ENCODE results near the gene LRRIQ3. TPM values are rescaled to one million over a fixed set of nuclear protein-coding genes. Genes with fewer than 3 reads are reported as not detected.

The LRRIQ3 gene
- total RNA-seq (2014; rRNA removed; shearing (Covaris generic); ENCODE audit: low replicate concordance) = 0.67 and 0.90 TPM in 2 replicates

GRCh38 chr1:74197657-74198552, at the start of gene LRRIQ3, which contains the start of gene FPGT:
TSS of gene LRRIQ3 (minus strand) at chr1:74198176. CDS start at chr1:74183684, 14,492 bp downstream.
TSS of gene FPGT (plus strand) at chr1:74198242. CDS start at chr1:74198279, 37 bp downstream.
- H2AFZ ChIP-seq (ENCODE audit: low read length) = peak within 1 kb of the TSS; percentile 89
- H3K9me2 ChIP-seq (replicated peaks; ENCODE audit: insufficient read depth, low read length) = no peaks in the 10 kb centered on the region
- H4K20me1 ChIP-seq (ENCODE audit: insufficient read depth, low read depth, low read length) = no peaks in the 10 kb centered on the region
- peak within 1 kb of the TSS; percentile 87 for H3K27ac ChIP-seq (ENCODE audit: low read length)
- peak; percentile 99 for DNase-seq
- H3K4me2 ChIP-seq (ENCODE audit: low read depth, low read length, poor library complexity, severe bottlenecking) = peak within 1 kb of the TSS; percentile 90
- no peaks in the 10 kb centered on the region for H3K79me2 ChIP-seq (ENCODE audit: low read length)
- H3K9ac ChIP-seq (ENCODE audit: low read length) = peak within 1 kb of the TSS; percentile 75
- no peaks in the 10 kb centered on the region for H3K27me3 ChIP-seq (ENCODE audit: low read length)
- H3K4me1 ChIP-seq (ENCODE audit: low read length) = peaks cover 18% of the 10 kb centered on the region
- H3K9me3 ChIP-seq (ENCODE audit: low read length) = no peaks in the 10 kb centered on the region
- H3K4me3 ChIP-seq (ENCODE audit: low read length) = peak within 1 kb of the TSS; percentile 73
- no peaks in the 10 kb centered on the region for H3K36me3 ChIP-seq (ENCODE audit: insufficient read depth, low read length)

GRCh38 chr1:74246315-74246714, 48.3 kb upstream of the LRRIQ3 start:
- DNase-seq = no peak
- Histone ChIP-seq H4K20me1 (ENCODE audit: insufficient read depth, low read depth, low read length) (no peaks in the 10 kb centered on the region), H3K9me3 (ENCODE audit: low read length) (no peaks in the 10 kb centered on the region), H3K4me3 (ENCODE audit: low read length) (no peak overlapping the region), H3K79me2 (ENCODE audit: low read length) (no peaks in the 10 kb centered on the region), H3K27ac (ENCODE audit: low read length) (no peak overlapping the region), H2AFZ (ENCODE audit: low read length) (no peak overlapping the region), H3K4me1 (ENCODE audit: low read length) (no peaks in the 10 kb centered on the region), H3K36me3 (ENCODE audit: insufficient read depth, low read length) (no peaks in the 10 kb centered on the region), H3K9ac (ENCODE audit: low read length) (no peak overlapping the region), H3K9me2 (replicated peaks; ENCODE audit: insufficient read depth, low read length) (no peaks in the 10 kb centered on the region), H3K4me2 (ENCODE audit: low read depth, low read length, poor library complexity, severe bottlenecking) (no peak overlapping the region), H3K27me3 (ENCODE audit: low read length) (no peaks in the 10 kb centered on the region)

GRCh38 chr1:74245168-74245772, 47.3 kb upstream of the LRRIQ3 start:
- H3K9ac ChIP-seq (ENCODE audit: low read length) = no peak overlapping the region
- H3K27ac ChIP-seq (ENCODE audit: low read length) = no peak overlapping the region
- H2AFZ ChIP-seq (ENCODE audit: low read length) = no peak overlapping the region
- H3K4me3 ChIP-seq (ENCODE audit: low read length) = no peak overlapping the region
- H3K9me2 ChIP-seq (replicated peaks; ENCODE audit: insufficient read depth, low read length) = no peaks in the 10 kb centered on the region
- no peaks in the 10 kb centered on the region for H4K20me1 ChIP-seq (ENCODE audit: insufficient read depth, low read depth, low read length)
- H3K79me2 ChIP-seq (ENCODE audit: low read length) = no peaks in the 10 kb centered on the region
- no peak overlapping the region for H3K4me2 ChIP-seq (ENCODE audit: low read depth, low read length, poor library complexity, severe bottlenecking)
- no peaks in the 10 kb centered on the region for H3K27me3 ChIP-seq (ENCODE audit: low read length)
- no peaks in the 10 kb centered on the region for H3K36me3 ChIP-seq (ENCODE audit: insufficient read depth, low read length)
- no peak for DNase-seq
- no peaks in the 10 kb centered on the region for H3K4me1 ChIP-seq (ENCODE audit: low read length)
- H3K9me3 ChIP-seq (ENCODE audit: low read length) = no peaks in the 10 kb centered on the region

GRCh38 chr1:74237787-74238186, 39.8 kb upstream of the LRRIQ3 start:
- no peaks in the 10 kb centered on the region for H3K9me2 ChIP-seq (replicated peaks; ENCODE audit: insufficient read depth, low read length)
- no peak for DNase-seq
- no peak overlapping the region for H3K4me3 ChIP-seq (ENCODE audit: low read length)
- no peaks in the 10 kb centered on the region for H3K36me3 ChIP-seq (ENCODE audit: insufficient read depth, low read length)
- H3K4me1 ChIP-seq (ENCODE audit: low read length) = no peaks in the 10 kb centered on the region
- no peaks in the 10 kb centered on the region for H3K27me3 ChIP-seq (ENCODE audit: low read length)
- H3K27ac ChIP-seq (ENCODE audit: low read length) = no peak overlapping the region
- H3K79me2 ChIP-seq (ENCODE audit: low read length) = no peaks in the 10 kb centered on the region
- no peaks in the 10 kb centered on the region for H4K20me1 ChIP-seq (ENCODE audit: insufficient read depth, low read depth, low read length)
- H3K9me3 ChIP-seq (ENCODE audit: low read length) = no peaks in the 10 kb centered on the region
- no peak overlapping the region for H2AFZ ChIP-seq (ENCODE audit: low read length)
- H3K9ac ChIP-seq (ENCODE audit: low read length) = no peak overlapping the region
- H3K4me2 ChIP-seq (ENCODE audit: low read depth, low read length, poor library complexity, severe bottlenecking) = no peak overlapping the region

GRCh38 chr1:74237035-74237434, 39.1 kb upstream of the LRRIQ3 start:
- no peaks in the 10 kb centered on the region for H3K27me3 ChIP-seq (ENCODE audit: low read length)
- H3K9ac ChIP-seq (ENCODE audit: low read length) = no peak overlapping the region
- no peaks in the 10 kb centered on the region for H3K79me2 ChIP-seq (ENCODE audit: low read length)
- no peaks in the 10 kb centered on the region for H4K20me1 ChIP-seq (ENCODE audit: insufficient read depth, low read depth, low read length)
- no peaks in the 10 kb centered on the region; the same call in 1 of the 2 replicates for H3K9me2 ChIP-seq (replicated peaks; ENCODE audit: insufficient read depth, low read length)
- no peak overlapping the region for H3K27ac ChIP-seq (ENCODE audit: low read length)
- H3K4me3 ChIP-seq (ENCODE audit: low read length) = no peak overlapping the region
- no peaks in the 10 kb centered on the region for H3K4me1 ChIP-seq (ENCODE audit: low read length)
- no peak overlapping the region for H2AFZ ChIP-seq (ENCODE audit: low read length)
- no peak overlapping the region for H3K4me2 ChIP-seq (ENCODE audit: low read depth, low read length, poor library complexity, severe bottlenecking)
- no peaks in the 10 kb centered on the region for H3K9me3 ChIP-seq (ENCODE audit: low read length)
- no peak for DNase-seq
- H3K36me3 ChIP-seq (ENCODE audit: insufficient read depth, low read length) = no peaks in the 10 kb centered on the region

GRCh38 chr1:74236440-74236839, 38.5 kb upstream of the LRRIQ3 start:
- no peaks in the 10 kb centered on the region for H3K27me3 ChIP-seq (ENCODE audit: low read length)
- H3K4me1 ChIP-seq (ENCODE audit: low read length) = no peaks in the 10 kb centered on the region
- no peaks in the 10 kb centered on the region for H4K20me1 ChIP-seq (ENCODE audit: insufficient read depth, low read depth, low read length)
- H3K9me3 ChIP-seq (ENCODE audit: low read length) = no peaks in the 10 kb centered on the region
- H3K4me2 ChIP-seq (ENCODE audit: low read depth, low read length, poor library complexity, severe bottlenecking) = no peak overlapping the region
- no peaks in the 10 kb centered on the region for H3K36me3 ChIP-seq (ENCODE audit: insufficient read depth, low read length)
- no peak overlapping the region for H3K4me3 ChIP-seq (ENCODE audit: low read length)
- no peaks in the 10 kb centered on the region; the same call in 1 of the 2 replicates for H3K9me2 ChIP-seq (replicated peaks; ENCODE audit: insufficient read depth, low read length)
- H3K27ac ChIP-seq (ENCODE audit: low read length) = no peak overlapping the region
- DNase-seq = no peak
- no peak overlapping the region for H3K9ac ChIP-seq (ENCODE audit: low read length)
- no peak overlapping the region for H2AFZ ChIP-seq (ENCODE audit: low read length)
- H3K79me2 ChIP-seq (ENCODE audit: low read length) = no peaks in the 10 kb centered on the region

GRCh38 chr1:74235153-74235552, 37.2 kb upstream of the LRRIQ3 start, which contains the start of gene TNNI3K:
TSS of gene TNNI3K (plus strand) at chr1:74235387. CDS start at chr1:74235452, 65 bp downstream.
- Histone ChIP-seq H3K27ac (ENCODE audit: low read length) (no peak within 1 kb of the TSS), H4K20me1 (ENCODE audit: insufficient read depth, low read depth, low read length) (no peaks in the 10 kb centered on the region), H3K36me3 (ENCODE audit: insufficient read depth, low read length) (no peaks in the 10 kb centered on the region), H3K9ac (ENCODE audit: low read length) (no peak within 1 kb of the TSS), H3K4me2 (ENCODE audit: low read depth, low read length, poor library complexity, severe bottlenecking) (no peak within 1 kb of the TSS), H3K27me3 (ENCODE audit: low read length) (no peaks in the 10 kb centered on the region), H3K9me3 (ENCODE audit: low read length) (no peaks in the 10 kb centered on the region), H3K4me1 (ENCODE audit: low read length) (no peaks in the 10 kb centered on the region), H3K4me3 (ENCODE audit: low read length) (no peak within 1 kb of the TSS), H3K9me2 (replicated peaks; ENCODE audit: insufficient read depth, low read length) (no peaks in the 10 kb centered on the region; the same call in 1 of the 2 replicates), H3K79me2 (ENCODE audit: low read length) (no peaks in the 10 kb centered on the region), H2AFZ (ENCODE audit: low read length) (no peak within 1 kb of the TSS)
- no peak for DNase-seq

- no peaks in the 10 kb centered on the region for H3K36me3 ChIP-seq (ENCODE audit: insufficient read depth, low read length)
- no peaks in the 10 kb centered on the region for H4K20me1 ChIP-seq (ENCODE audit: insufficient read depth, low read depth, low read length)
- no peak overlapping the region for H3K27ac ChIP-seq (ENCODE audit: low read length)
- no peak overlapping the region for H3K4me2 ChIP-seq (ENCODE audit: low read depth, low read length, poor library complexity, severe bottlenecking)
- no peaks in the 10 kb centered on the region for H3K27me3 ChIP-seq (ENCODE audit: low read length)
- no peaks in the 10 kb centered on the region for H3K79me2 ChIP-seq (ENCODE audit: low read length)
- no peaks in the 10 kb centered on the region for H3K4me1 ChIP-seq (ENCODE audit: low read length)
- H3K9me3 ChIP-seq (ENCODE audit: low read length) = no peaks in the 10 kb centered on the region
- no peak overlapping the region for H3K4me3 ChIP-seq (ENCODE audit: low read length)
- H2AFZ ChIP-seq (ENCODE audit: low read length) = no peak overlapping the region
- no peak for DNase-seq
- no peak overlapping the region for H3K9ac ChIP-seq (ENCODE audit: low read length)
- no peaks in the 10 kb centered on the region for H3K9me2 ChIP-seq (replicated peaks; ENCODE audit: insufficient read depth, low read length)
These were observed 25.5 kb upstream of the LRRIQ3 start for GRCh38 chr1:74223453-74223852.
